Mucosa of gallbladder (tissue), 1 donor: ENCODE measurements around the gene HOXD13. TPM values are rescaled to one million over a fixed set of nuclear protein-coding genes. Genes with fewer than 3 reads are reported as not detected.
A peak's percentile ranks its signal among the peaks of the same experiment; 100 is the strongest.

ENCODE experiments used
- DNase-seq: peaks from one replicate; pipeline ENCODE4 v3.0.0-alpha.2; 2020; ENCODE audit warnings: low spot score
- total RNA-seq: library from RNA; stranded (reverse); gene quantifications from one replicate; pipeline ENCODE4 v1.2.1, GENCODE V29; 2021
- donor health status: DM: no; HTN: no; CAD: no.

The HOXD13 gene
- total RNA-seq, 1 donor from 2014 or later, result not detected

GRCh38 chr2:176080540-176081375 is 11.8 kb upstream of the HOXD13 start:
- no peak for DNase-seq

GRCh38 chr2:176081376-176081836 is 11.1 kb upstream of the HOXD13 start:
- DNase-seq, result no peak

GRCh38 chr2:176081837-176082524 is 10.5 kb upstream of the HOXD13 start:
- DNase-seq, result no peak

- DNase-seq, result no peak
These were observed 10.0 kb upstream of the HOXD13 start for GRCh38 chr2:176082525-176082823.

GRCh38 chr2:176082824-176083751 is 9.4 kb upstream of the HOXD13 start:
- DNase-seq, result no peak

GRCh38 chr2:176083796-176084261 is 8.7 kb upstream of the HOXD13 start, which contains the start of gene EVX2:
EVX2 (minus strand) TSS chr2:176083962; CDS start chr2:176083776, 186 bp downstream.
- DNase-seq, result no peak

- no peak for DNase-seq
These were observed 7.9 kb upstream of the HOXD13 start for GRCh38 chr2:176084611-176085119.

- DNase-seq, result no peak
These were observed 7.3 kb upstream of the HOXD13 start for GRCh38 chr2:176085120-176085788.

GRCh38 chr2:176085861-176086771 is 6.4 kb upstream of the HOXD13 start:
- DNase-seq, result no peak

GRCh38 chr2:176087330-176088047 is 5.0 kb upstream of the HOXD13 start:
- DNase-seq, result no peak

- DNase-seq, result peak; percentile 47
These were observed 4.2 kb upstream of the HOXD13 start for GRCh38 chr2:176088048-176088936.

GRCh38 chr2:176088937-176089842 is 3.3 kb upstream of the HOXD13 start:
- DNase-seq, result no peak

GRCh38 chr2:176089843-176090395 is 2.6 kb upstream of the HOXD13 start:
- no peak for DNase-seq

GRCh38 chr2:176090862-176091261 is 1.7 kb upstream of the HOXD13 start:
- no peak for DNase-seq

GRCh38 chr2:176091329-176092258 is 927 bp upstream of the HOXD13 start:
- DNase-seq, result no peak
